Aorta (tissue), 5 donors: ENCODE results near the gene HNRNPAB. TPM values are rescaled to one million over a fixed set of nuclear protein-coding genes. Genes with fewer than 3 reads are reported as not detected.

Source experiments
- ATAC-seq: fragments of 200-7000 bp; cut with Tn5 transposase; one replicate; pipeline ENCODE4 v1.9.1; 2022; ENCODE audit warnings: moderate library complexity; ENCODE audit not compliant: low FRiP score
- DNase-seq, 2 donors: peaks; one replicate each; pipeline ENCODE4 v3.0.0-alpha.2; 2020
- H3K27ac ChIP-seq, 2 donors: one replicate each; pipeline ENCODE4 v1.5.1; 2013; ENCODE audit warnings: low read length in 2 of 2, mild to moderate bottlenecking in 2 of 2, moderate library complexity in 2 of 2, control low read depth in 1 of 2, inconsistent platforms in 1 of 2, low read depth in 1 of 2
- H3K27me3 ChIP-seq, 2 donors: one replicate each; pipeline ENCODE4 v1.6.1; 2013; ENCODE audit warnings: control low read depth in 1 of 2, low read length in 1 of 2, mild to moderate bottlenecking in 1 of 2, moderate library complexity in 1 of 2; ENCODE audit not compliant: insufficient read depth in 2 of 2, control insufficient read depth in 1 of 2
- H3K36me3 ChIP-seq, 2 donors: one replicate each; pipeline ENCODE4 v1.6.1; 2013; ENCODE audit warnings: control low read depth in 1 of 2, low read length in 1 of 2, mild to moderate bottlenecking in 1 of 2; ENCODE audit not compliant: insufficient read depth in 2 of 2, control insufficient read depth in 1 of 2
- H3K4me1 ChIP-seq, 2 donors: one replicate each; pipeline ENCODE4 v1.6.1; 2013; ENCODE audit warnings: low read length in 2 of 2, control low read depth in 1 of 2, mild to moderate bottlenecking in 1 of 2, moderate library complexity in 1 of 2; ENCODE audit not compliant: insufficient read depth in 2 of 2, control insufficient read depth in 1 of 2
- H3K4me3 ChIP-seq, 2 donors: one replicate each; pipeline ENCODE4 v1.5.1; 2013; ENCODE audit warnings: low read length in 2 of 2, control low read depth in 1 of 2, mild to moderate bottlenecking in 1 of 2
- H3K9me3 ChIP-seq: one replicate; pipeline ENCODE4 v1.6.1; 2013; ENCODE audit warnings: mild to moderate bottlenecking, low read length; ENCODE audit not compliant: control insufficient read depth
- WGBS, 2 donors: extraction: QIAGEN DNeasy Blood & Tissue Kit; methylation state at CpG; one replicate each; pipeline ENCODE4 v1.1.7; 2013; 5-methylcytosine and 5-hydroxymethylcytosine counted together
- intact Hi-C, 2 donors: fragments of 100-400 bp; cut with DNase I; formaldehyde crosslinking; loops; one replicate each; pipeline versions ENCODE4 v1.14.2 to v1.15.0; 2022
- polyA plus RNA-seq, 2 donors: library from polyadenylated mRNA; stranded (reverse); fragments of 200-250 nt; gene quantifications; one replicate each; pipeline ENCODE4 v1.2.3, GENCODE V29; 2013
- total RNA-seq, 2 donors: library from RNA; stranded (reverse); fragmentation: NEBNext Ultra II Directional; extraction: Animal tissue kit (Norgen Biotek cat#: 25700); gene quantifications; one replicate each; pipeline ENCODE4 v1.2.1, GENCODE V29; 2021
- donor health status: healthy with polysubstance abuse.
- donor health status: Bipolar disorder and iron deficiency.
- donor health status: DM: no; HTN: no; CAD: no.
- donor health status: DM: no; HTN: no; CAD: no.
- donor health status: DM: yes; HTN: yes; CAD: no.

Gene HNRNPAB
- total and polyA plus RNA-seq, 4 donors = 62.5 to 112 (median 82.7) TPM

DNA sequence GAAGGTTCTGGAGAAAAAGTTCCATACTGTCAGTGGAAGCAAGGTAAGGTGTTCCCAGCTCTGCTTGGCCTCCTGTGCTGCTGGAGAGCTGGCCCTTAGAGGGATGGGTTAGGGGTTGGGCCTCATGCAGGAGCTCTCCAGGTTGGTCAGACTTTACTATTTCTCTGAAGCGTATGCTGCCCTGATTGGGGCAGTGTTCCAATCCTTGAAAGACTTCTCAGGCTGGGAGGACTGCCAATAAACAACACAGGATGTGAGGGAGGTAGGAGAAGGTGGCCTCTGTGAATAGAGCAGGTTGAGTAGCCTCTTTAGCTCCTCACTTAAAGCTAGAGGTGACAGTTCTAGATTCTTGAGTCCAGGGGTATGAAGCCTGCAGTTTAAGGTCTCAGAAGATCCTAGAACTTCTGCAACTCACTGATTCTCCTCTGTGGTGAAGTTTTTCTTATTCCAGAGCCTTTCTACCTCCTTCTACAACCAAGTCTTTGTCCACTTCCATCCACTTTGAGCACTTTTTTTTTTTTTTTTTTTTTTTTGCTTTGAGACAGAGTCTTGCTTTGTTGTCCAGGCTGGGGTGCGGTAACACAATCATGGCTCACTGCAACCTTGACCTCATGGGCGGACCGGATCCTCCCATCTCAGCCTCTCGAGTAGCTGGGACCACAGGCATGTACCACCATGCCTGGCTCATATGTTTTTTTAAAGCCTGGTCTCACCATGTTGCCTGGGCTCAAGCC lies 3.0 kb downstream of the HNRNPAB start:
- H3K4me3 ChIP-seq = no peak overlapping the region

DNA sequence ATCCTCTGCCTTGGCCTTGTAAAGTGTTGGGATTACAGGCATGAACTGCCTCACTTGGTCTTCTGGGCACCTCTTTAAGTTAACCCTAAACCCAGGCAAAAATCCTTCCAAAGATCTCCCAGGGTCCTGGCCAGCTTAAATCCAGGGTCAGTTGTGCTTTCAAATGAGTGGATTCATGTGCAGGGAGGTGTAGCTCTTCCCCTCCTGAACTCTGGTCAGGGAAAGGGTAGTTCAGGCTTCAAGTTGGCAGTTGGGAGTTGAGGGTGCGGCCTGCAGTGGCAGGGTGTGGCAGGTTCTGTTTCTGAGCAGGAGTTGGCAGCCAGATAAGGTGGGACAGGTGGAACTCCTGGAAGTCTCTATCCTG lies 3.6 kb downstream of the HNRNPAB start:
- Histone ChIP-seq H3K27ac (no peak overlapping the region), H3K36me3 (peaks cover 3 to 21% of the 10 kb centered on the region in 2 donors), H3K27me3 (peaks cover 0 to 1% of the 10 kb centered on the region in 2 donors), H3K9me3 (no peaks in the 10 kb centered on the region), H3K4me3 (no peak overlapping the region), H3K4me1 (peaks cover 3 to 6% of the 10 kb centered on the region in 2 donors)
- intact Hi-C loops = loop anchor here in 1 of 2 donors (5.0 kb wide), 1 partner anchor 56 kb away; the partner anchor contains the start of gene NHP2
- 92 to 93% methylated on average over 1 of the region's 1 CpG for WGBS, 2 donors
- ATAC-seq (no peak), DNase-seq (peak in 1 of 2 donors; percentile 62)

More for the DNA sequence above, 3.0 kb downstream of the HNRNPAB start:
- peaks cover 3 to 19% of the 10 kb centered on the region in 2 donors for H3K36me3 ChIP-seq
- no peaks in the 10 kb centered on the region for H3K9me3 ChIP-seq
- intact Hi-C loops = loop anchor here in 1 of 2 donors (5.0 kb wide), 1 partner anchor 55 kb away; the partner anchor contains the start of gene NHP2
- ATAC-seq = no peak
- peaks cover 0 to 1% of the 10 kb centered on the region in 2 donors for H3K27me3 ChIP-seq
- 70 to 72% methylated on average over 5 of the region's 5 CpGs for WGBS, 2 donors
- peak in 1 of 2 donors; percentile 48 for DNase-seq
- H3K27ac ChIP-seq = no peak overlapping the region
- H3K4me1 ChIP-seq = peaks cover 3 to 6% of the 10 kb centered on the region in 2 donors

DNA sequence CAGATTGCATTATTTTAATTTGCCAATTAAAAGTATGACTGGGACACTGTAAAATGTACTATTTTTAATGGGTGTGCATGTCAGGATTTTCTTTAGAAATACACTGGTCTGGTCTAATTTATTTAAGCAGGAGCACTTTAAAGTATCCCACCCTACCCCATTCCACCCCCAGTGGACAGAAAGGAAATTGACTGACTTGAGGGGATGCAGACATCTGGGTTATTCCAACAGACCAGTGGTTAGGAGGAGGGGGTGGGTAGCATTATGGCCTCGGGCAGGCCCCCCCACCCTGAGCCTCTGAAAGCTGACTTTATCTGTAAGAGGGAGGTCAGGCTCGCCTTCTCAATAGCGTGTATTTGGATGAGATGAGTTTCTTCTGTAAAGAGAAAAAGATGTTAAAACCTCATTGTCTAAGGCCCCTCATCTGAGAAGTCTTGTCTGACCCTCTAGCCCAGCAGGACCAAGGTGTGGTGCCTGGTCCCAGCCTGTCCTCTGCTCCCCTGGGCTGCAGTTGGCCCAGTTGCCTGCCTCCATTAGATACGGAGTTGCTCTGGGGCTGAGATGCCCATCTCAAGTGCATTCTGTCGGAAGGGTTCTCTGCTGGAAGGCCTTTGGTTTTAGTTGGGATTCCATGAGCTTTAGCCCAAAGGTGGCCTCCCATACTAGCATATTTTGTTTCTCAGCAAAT lies 4.4 kb downstream of the HNRNPAB start:
- H3K4me1 ChIP-seq = peaks cover 3 to 6% of the 10 kb centered on the region in 2 donors
- intact Hi-C loops = loop anchor here in 1 of 2 donors (5.0 kb wide), 1 partner anchor 56 kb away; the partner anchor contains the start of gene NHP2
- 66 to 68% methylated on average over 5 of the region's 5 CpGs for WGBS, 2 donors
- no peak for DNase-seq
- H3K27ac ChIP-seq = no peak overlapping the region
- no peaks in the 10 kb centered on the region for H3K9me3 ChIP-seq
- no peak for ATAC-seq
- H3K27me3 ChIP-seq = peaks cover 0 to 1% of the 10 kb centered on the region in 2 donors
- no peak overlapping the region for H3K4me3 ChIP-seq
- peaks cover 3 to 22% of the 10 kb centered on the region in 2 donors for H3K36me3 ChIP-seq

GRCh38 chr5:178209334-178210072 lies 5.2 kb downstream of the HNRNPAB start:
- ATAC-seq = no peak
- Histone ChIP-seq H3K4me1 (peaks cover 3 to 6% of the 10 kb centered on the region in 2 donors), H3K27ac (no peak overlapping the region), H3K9me3 (no peaks in the 10 kb centered on the region), H3K36me3 (peaks cover 3 to 24% of the 10 kb centered on the region in 2 donors), H3K27me3 (no peaks in the 10 kb centered on the region), H3K4me3 (no peak overlapping the region)
- DNase-seq = peak in 1 of 2 donors; percentile 57
- 82 to 89% methylated on average over 8 of the region's 8 CpGs for WGBS, 2 donors
- intact Hi-C loops = loop anchor here in 1 of 2 donors (5.0 kb wide), 1 partner anchor 57 kb away; the partner anchor contains the start of gene NHP2

DNA sequence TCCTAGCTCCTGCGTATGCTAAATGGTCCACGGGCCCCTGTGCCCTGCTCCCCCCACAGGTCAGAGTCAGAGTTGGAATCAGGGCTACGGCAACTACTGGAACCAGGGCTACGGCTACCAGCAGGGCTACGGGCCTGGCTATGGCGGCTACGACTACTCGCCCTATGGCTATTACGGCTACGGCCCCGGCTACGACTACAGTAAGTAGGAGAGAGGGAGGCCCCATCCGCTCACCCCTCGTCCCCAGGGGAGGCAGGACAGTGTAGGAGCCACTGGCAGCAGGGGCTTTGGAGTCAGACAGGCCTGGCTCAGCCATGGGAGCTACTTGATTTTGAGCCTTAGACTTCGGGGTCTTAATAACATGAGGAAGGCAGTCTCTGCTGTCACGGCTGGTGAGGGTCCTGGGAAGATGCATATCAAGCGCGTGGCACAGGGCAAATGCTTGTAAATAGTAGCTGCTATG lies 5.8 kb downstream of the HNRNPAB start:
- no peaks in the 10 kb centered on the region for H3K27me3 ChIP-seq
- H3K4me1 ChIP-seq = peaks cover 3 to 6% of the 10 kb centered on the region in 2 donors
- no peak overlapping the region for H3K4me3 ChIP-seq
- 88% methylated on average over 18 of the region's 18 CpGs for WGBS, 2 donors
- peaks cover 3 to 24% of the 10 kb centered on the region in 2 donors for H3K36me3 ChIP-seq
- ATAC-seq = no peak
- peak in 1 of 2 donors; percentile 73 for DNase-seq
- intact Hi-C loops = no loop called here
- no peaks in the 10 kb centered on the region for H3K9me3 ChIP-seq
- H3K27ac ChIP-seq = no peak overlapping the region

- Histone ChIP-seq H3K27ac (no peak overlapping the region), H3K4me1 (peaks cover 3 to 5% of the 10 kb centered on the region in 2 donors), H3K4me3 (no peak overlapping the region), H3K27me3 (no peaks in the 10 kb centered on the region), H3K36me3 (peaks cover 3 to 24% of the 10 kb centered on the region in 2 donors), H3K9me3 (no peaks in the 10 kb centered on the region)
- intact Hi-C loops = no loop called here
- 89 to 91% methylated on average over 5 of the region's 5 CpGs for WGBS, 2 donors
- ATAC-seq (no peak), DNase-seq (no peak)
These were observed 6.4 kb downstream of the HNRNPAB start for GRCh38 chr5:178210686-178211085.

GRCh38 chr5:178211095-178212048 lies 7.0 kb downstream of the HNRNPAB start:
- no peak overlapping the region for H3K4me3 ChIP-seq
- intact Hi-C loops = no loop called here
- ATAC-seq (no peak), DNase-seq (peak in 1 of 2 donors; percentile 45)
- H3K4me1 ChIP-seq = peaks cover 0 to 1% of the 10 kb centered on the region in 2 donors
- no peaks in the 10 kb centered on the region for H3K9me3 ChIP-seq
- 60 to 70% methylated on average over 8 of the region's 8 CpGs for WGBS, 2 donors
- H3K27me3 ChIP-seq = no peaks in the 10 kb centered on the region
- H3K27ac ChIP-seq = no peak overlapping the region
- peaks cover 3 to 24% of the 10 kb centered on the region in 2 donors for H3K36me3 ChIP-seq
